Spleen (tissue), 7 donors: ENCODE results near the gene TMEM92.

Experiments used
- CTCF ChIP-seq, 11 experiments: fragments of 200-600 bp in 7 of 11; fragments of 450-650 bp in 4 of 11; sonication (generic) in 4 of 11; IDR thresholded peaks in 8 of 11; conservative IDR thresholded peaks in 3 of 11; 1 replicate in 7 of 11; 2 replicates in 4 of 11; pipeline versions ENCODE4 v1.4.0 to v1.8.0; 2016 to 2021; ENCODE audit warnings: antibody characterized with exemption in 11 of 11, inconsistent platforms in 4 of 11, mild to moderate bottlenecking in 1 of 11
- POLR2A ChIP-seq, 3 donors: fragments of 450-650 bp; IDR thresholded peaks; one replicate each; pipeline ENCODE4 v1.5.1; 2017; ENCODE audit warnings: antibody characterized with exemption in 3 of 3, mild to moderate bottlenecking in 1 of 3
- donor health status: DM: no; HTN: no; CAD: no; lungs with moderate emphysema.
- donor health status: DM: no; HTN: no; CAD: no.
- donor health status: DM: no; HTN: no; CAD: no.

GRCh38 chr17:50326831-50327364, 52.6 kb downstream of the TMEM92 start:
- TF ChIP-seq CTCF (IDR thresholded peaks at IDR 0.05 in 8 of 11, conservative IDR thresholded peaks at IDR 0.05 in 3 of 11) (no peak), POLR2A (IDR thresholded peaks at IDR 0.05) (no peak)
